Esophagus muscularis mucosa (tissue), 4 donors: ENCODE data around the gene STKLD1. TPM values are rescaled to one million over a fixed set of nuclear protein-coding genes. Genes with fewer than 3 reads are reported as not detected.
A peak's percentile ranks its signal among the peaks of the same experiment; 100 is the strongest.

ENCODE experiments used
- DNase-seq: peaks from one replicate; pipeline ENCODE4 v3.0.0-alpha.2; 2017; ENCODE audit errors: extremely low spot score
- H3K27ac ChIP-seq, 4 donors: fragments of 200-600 bp; sonication (generic); replicated peaks in 1 of 4; 1 replicate in 3 of 4; 2 replicates in 1 of 4; pipeline ENCODE4 v1.5.1; 2016 to 2019; ENCODE audit warnings: mild to moderate bottlenecking in 1 of 4
- H3K27me3 ChIP-seq, 4 donors: fragments of 200-600 bp; sonication (generic); one replicate each; pipeline versions ENCODE4 v1.5.1 to v1.6.0; 2016 to 2019
- H3K36me3 ChIP-seq, 4 donors: fragments of 200-600 bp; sonication (generic); one replicate each; pipeline ENCODE4 v1.5.1; 2016 to 2019
- H3K4me1 ChIP-seq, 4 donors: fragments of 200-600 bp; sonication (generic); one replicate each; pipeline ENCODE4 v1.5.1; 2016 to 2019
- H3K4me3 ChIP-seq, 4 donors: fragments of 200-600 bp; sonication (generic); 1 replicate in 2 of 4; 2 replicates in 2 of 4; pipeline ENCODE4 v1.5.1; 2016 to 2019; ENCODE audit warnings: mild to moderate bottlenecking in 4 of 4, moderate library complexity in 1 of 4
- H3K9me3 ChIP-seq, 4 donors: fragments of 200-600 bp; sonication (generic); 1 replicate in 3 of 4; 2 replicates in 1 of 4; pipeline ENCODE4 v1.5.1; 2016 to 2019
- EP300 ChIP-seq: sonication (generic); formaldehyde crosslinking; IDR thresholded peaks from one replicate; pipeline ENCODE4 v1.6.1; 2017; ENCODE audit warnings: antibody characterized with exemption
- POLR2A ChIP-seq: fragments of 450-650 bp; IDR thresholded peaks from one replicate; pipeline ENCODE4 v1.6.1; 2017; ENCODE audit warnings: antibody characterized with exemption, moderate library complexity, mild to moderate bottlenecking, low read depth
- POLR2AphosphoS5 ChIP-seq, 2 donors: sonication (generic); formaldehyde crosslinking; IDR thresholded peaks; one replicate each; pipeline ENCODE4 v1.6.1; 2017; ENCODE audit warnings: antibody characterized with exemption in 2 of 2
- WGBS: methylation state at CpG from one replicate; pipeline ENCODE4 v1.1.5; 2018; 5-methylcytosine and 5-hydroxymethylcytosine counted together
- intact Hi-C: fragments of 100-400 bp; cut with DNase I; formaldehyde crosslinking; loops from one replicate; pipeline ENCODE4 v1.15.1; 2023
- total RNA-seq, 4 donors: library from RNA; depleted of rRNA; stranded (reverse); fragments of >200 nt; gene quantifications; one replicate each; pipeline versions ENCODE4 v1.1.0 to v1.2.1, GENCODE V29; 2016
- TF ChIP-seq, protein P1 (sequence below), 3 experiments: fragments of 200-600 bp in 2 of 3; fragments of 450-650 bp in 1 of 3; sonication (generic) in 2 of 3; IDR thresholded peaks; one replicate each; pipeline ENCODE4 v1.5.1; 2017 to 2019; ENCODE audit warnings: antibody characterized with exemption in 3 of 3, mild to moderate bottlenecking in 2 of 3, moderate library complexity in 1 of 3

STKLD1 gene
- total RNA-seq, 4 donors from 2014 or later = 0.26 to 2.1 (median 1.0) TPM; not detected in 1

DNA sequence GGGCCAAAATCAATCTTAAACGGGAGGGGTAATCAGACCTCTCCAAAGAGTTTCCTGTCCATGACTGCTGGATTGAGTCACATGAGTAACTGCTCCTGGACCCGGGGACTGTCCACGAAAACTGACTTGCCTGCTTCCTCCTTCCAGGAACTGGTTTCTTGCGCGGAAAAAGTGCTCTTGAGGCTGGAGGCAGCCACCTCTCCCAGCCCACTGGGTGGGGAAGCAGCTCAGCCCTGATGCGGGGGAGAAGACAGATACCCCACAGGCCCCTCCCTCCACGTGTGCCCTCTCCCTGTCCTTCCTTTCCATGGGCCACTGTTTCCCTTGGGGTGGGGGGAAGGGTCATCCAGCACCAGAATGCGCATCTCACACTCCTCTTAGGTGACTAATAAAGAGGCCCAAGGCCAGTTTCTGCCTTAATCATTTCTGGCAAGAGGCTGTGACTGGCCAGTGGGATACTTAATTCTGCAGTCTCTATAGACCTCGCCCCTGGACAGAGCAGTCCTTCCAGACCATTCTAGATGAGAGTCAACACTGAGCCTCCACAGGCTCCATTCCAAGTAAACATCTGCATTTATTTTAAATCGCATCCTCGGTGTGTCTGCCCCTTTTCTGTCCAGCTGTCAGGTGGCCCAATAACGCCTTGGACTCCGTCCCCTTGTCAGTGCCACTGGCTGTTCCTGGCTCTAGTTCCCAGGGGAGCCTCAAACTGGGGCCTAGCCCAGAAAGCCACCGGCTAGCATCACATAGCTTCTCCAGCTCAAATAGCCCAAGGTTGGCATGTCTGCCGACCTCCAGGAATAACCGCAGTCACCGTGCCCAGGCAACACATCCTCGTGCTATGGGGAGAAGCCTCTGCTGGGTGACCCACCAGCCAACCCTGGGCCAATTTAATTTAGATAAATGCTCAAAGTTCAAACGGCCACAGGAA lies 29.6 kb downstream of the STKLD1 start:
- intact Hi-C loops = loop anchor here (2.0 kb wide), 1 partner anchor 81 kb away; no protein-coding TSS in a partner anchor
- H3K9me3 ChIP-seq = no peaks in the 10 kb centered on the region
- TF ChIP-seq EP300 = no peak
- TF ChIP-seq POLR2AphosphoS5 (IDR thresholded peaks at IDR 0.05) = no peak
- no peak for TF ChIP-seq POLR2A
- H3K4me3 ChIP-seq = no peak overlapping the region
- H3K27me3 ChIP-seq = no peaks in the 10 kb centered on the region
- peaks cover 25 to 90% (median 73%) of the 10 kb centered on the region in 4 donors for H3K36me3 ChIP-seq
- no peak overlapping the region for H3K27ac ChIP-seq
- DNase-seq = no peak
- WGBS = 65% methylated on average over 16 of the region's 19 CpGs
- peaks cover 0 to 15% (median 3%) of the 10 kb centered on the region in 4 donors for H3K4me1 ChIP-seq

DNA sequence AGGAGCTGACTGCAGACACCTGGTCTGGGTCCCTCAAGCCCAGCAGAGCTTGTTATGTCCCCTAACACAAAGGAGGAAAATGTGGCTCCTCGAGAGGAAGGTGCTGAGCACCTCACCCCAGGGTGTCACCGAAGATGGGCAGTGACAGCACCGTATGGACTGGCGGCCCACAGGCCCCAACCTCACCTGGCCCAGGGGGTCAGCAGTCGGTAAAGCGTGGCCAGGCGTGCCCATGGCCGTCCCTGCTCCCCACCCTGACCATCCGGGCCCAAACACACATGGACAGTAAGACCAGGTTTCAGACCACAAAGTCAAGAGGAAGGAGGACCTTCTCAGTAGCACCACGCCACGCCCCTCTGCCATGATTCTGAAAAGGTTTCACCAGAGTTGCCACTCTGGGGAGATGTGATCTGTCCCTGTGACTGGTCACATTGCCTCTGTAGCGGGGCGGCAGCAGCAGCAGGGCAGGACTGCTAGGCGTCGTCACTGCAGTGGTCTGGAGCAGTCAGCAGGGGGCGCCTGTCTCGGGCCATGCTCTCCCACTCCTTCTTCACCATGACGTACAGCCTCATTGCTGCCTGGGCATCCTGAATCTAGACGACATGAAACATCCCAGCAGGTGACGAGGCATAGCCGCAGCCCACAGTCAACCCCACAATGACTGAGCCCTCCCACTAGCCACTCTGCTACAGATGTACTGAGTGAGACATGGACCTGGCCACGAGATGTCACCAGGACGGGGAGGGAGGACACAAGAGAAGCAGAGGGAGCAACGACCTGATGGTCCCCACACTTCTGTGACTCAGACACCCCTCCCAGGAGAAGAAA lies 30.5 kb downstream of the STKLD1 start:
- Histone ChIP-seq H3K4me3 (no peak overlapping the region), H3K9me3 (no peaks in the 10 kb centered on the region), H3K4me1 (peaks cover 0 to 15% (median 3%) of the 10 kb centered on the region in 4 donors), H3K27me3 (no peaks in the 10 kb centered on the region), H3K36me3 (peaks cover 32 to 97% (median 80%) of the 10 kb centered on the region in 4 donors), H3K27ac (no peak overlapping the region)
- 32% methylated on average over 13 of the region's 24 CpGs for WGBS
- TF ChIP-seq, protein P1, sequence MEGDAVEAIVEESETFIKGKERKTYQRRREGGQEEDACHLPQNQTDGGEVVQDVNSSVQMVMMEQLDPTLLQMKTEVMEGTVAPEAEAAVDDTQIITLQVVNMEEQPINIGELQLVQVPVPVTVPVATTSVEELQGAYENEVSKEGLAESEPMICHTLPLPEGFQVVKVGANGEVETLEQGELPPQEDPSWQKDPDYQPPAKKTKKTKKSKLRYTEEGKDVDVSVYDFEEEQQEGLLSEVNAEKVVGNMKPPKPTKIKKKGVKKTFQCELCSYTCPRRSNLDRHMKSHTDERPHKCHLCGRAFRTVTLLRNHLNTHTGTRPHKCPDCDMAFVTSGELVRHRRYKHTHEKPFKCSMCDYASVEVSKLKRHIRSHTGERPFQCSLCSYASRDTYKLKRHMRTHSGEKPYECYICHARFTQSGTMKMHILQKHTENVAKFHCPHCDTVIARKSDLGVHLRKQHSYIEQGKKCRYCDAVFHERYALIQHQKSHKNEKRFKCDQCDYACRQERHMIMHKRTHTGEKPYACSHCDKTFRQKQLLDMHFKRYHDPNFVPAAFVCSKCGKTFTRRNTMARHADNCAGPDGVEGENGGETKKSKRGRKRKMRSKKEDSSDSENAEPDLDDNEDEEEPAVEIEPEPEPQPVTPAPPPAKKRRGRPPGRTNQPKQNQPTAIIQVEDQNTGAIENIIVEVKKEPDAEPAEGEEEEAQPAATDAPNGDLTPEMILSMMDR (IDR thresholded peaks at IDR 0.05) = peak; percentile 81 to 95 (median 90)
- TF ChIP-seq POLR2AphosphoS5 (IDR thresholded peaks at IDR 0.05) (peak in 1 of 2 donors; percentile 25), POLR2A (no peak), EP300 (no peak)
- intact Hi-C loops = loop anchor here (2.0 kb wide), 1 partner anchor 80 kb away; no protein-coding TSS in a partner anchor
- DNase-seq = no peak

DNA sequence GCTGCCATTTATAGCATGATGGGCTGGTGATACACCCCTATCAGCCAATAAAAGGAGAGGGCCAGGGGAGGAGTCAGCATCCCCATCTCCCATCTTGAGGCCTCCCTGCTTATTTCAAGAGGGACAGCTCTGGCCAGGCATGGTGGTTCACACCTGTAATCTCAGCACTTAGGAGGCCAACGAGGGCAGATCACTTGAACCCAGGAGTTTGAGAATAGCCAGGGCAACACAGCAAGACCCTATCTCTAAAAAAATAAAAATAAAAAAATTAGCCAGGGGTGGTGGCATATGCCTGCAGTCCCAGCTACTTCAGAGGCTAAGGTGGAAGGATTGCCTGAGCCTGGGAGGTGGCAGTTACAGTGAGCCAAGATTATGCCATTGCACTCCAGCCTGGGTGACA lies 31.9 kb downstream of the STKLD1 start:
- peaks cover 44 to 97% (median 87%) of the 10 kb centered on the region in 4 donors for H3K36me3 ChIP-seq
- no peak for DNase-seq
- peaks cover 0 to 15% (median 3%) of the 10 kb centered on the region in 4 donors for H3K4me1 ChIP-seq
- TF ChIP-seq, protein P1 (IDR thresholded peaks at IDR 0.05) = no peak
- no peak for TF ChIP-seq POLR2A
- no peak for TF ChIP-seq EP300
- no peak for TF ChIP-seq POLR2AphosphoS5 (IDR thresholded peaks at IDR 0.05)
- no peak overlapping the region for H3K4me3 ChIP-seq
- no peaks in the 10 kb centered on the region for H3K9me3 ChIP-seq
- no peak overlapping the region for H3K27ac ChIP-seq
- intact Hi-C loops = no loop called here
- H3K27me3 ChIP-seq = no peaks in the 10 kb centered on the region
- WGBS = no CpG with 5 or more reads among the region's 1 CpG

DNA sequence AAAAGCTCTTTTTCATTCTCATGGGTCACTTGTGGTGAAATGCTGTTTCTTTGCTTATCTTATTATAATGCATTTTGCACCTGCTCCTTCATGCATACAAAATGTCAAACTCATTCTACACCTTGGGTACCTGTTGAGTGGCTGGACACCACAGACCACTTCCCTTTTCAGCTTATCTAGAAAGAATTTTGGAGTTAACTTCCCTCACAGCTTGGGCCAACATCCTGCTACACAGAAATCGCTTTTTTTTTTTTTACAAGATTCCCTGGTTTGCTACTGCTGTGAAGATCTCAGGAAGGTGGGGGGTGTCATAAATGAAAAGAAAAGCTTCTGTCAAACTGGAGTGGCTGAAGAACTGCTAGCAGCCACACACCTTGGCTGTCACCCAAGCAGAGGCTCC lies 39.0 kb downstream of the STKLD1 start:
- Histone ChIP-seq H3K4me1 (peaks cover 16 to 47% (median 33%) of the 10 kb centered on the region in 4 donors), H3K27me3 (no peaks in the 10 kb centered on the region), H3K27ac (no peak overlapping the region), H3K36me3 (peaks cover 34 to 54% (median 53%) of the 10 kb centered on the region in 4 donors), H3K9me3 (no peaks in the 10 kb centered on the region), H3K4me3 (no peak overlapping the region)
- 56% methylated on average over 1 of the region's 1 CpG for WGBS
- intact Hi-C loops = loop anchor here (5.0 kb wide), 1 partner anchor 52 kb away; no protein-coding TSS in a partner anchor
- TF ChIP-seq EP300 (no peak), POLR2AphosphoS5 (IDR thresholded peaks at IDR 0.05) (no peak), POLR2A (no peak)
- TF ChIP-seq, protein P1 (IDR thresholded peaks at IDR 0.05) = no peak
- DNase-seq = no peak
